Gastrocnemius medialis (tissue), 4 donors: ENCODE data around the gene PNMA8B.

Source experiments
- CTCF ChIP-seq, 5 experiments: fragments of 450-650 bp in 3 of 5; fragments of 200-600 bp in 2 of 5; sonication (generic) in 2 of 5; IDR thresholded peaks in 4 of 5; conservative IDR thresholded peaks in 1 of 5; 1 replicate in 4 of 5; 2 replicates in 1 of 5; pipeline ENCODE4 v1.5.1; 2016 to 2019; ENCODE audit warnings: antibody characterized with exemption in 5 of 5, mild to moderate bottlenecking in 3 of 5, moderate library complexity in 3 of 5
- POLR2A ChIP-seq, 2 donors: fragments of 450-650 bp; IDR thresholded peaks; one replicate each; pipeline ENCODE4 v1.6.1; 2017; ENCODE audit warnings: antibody characterized with exemption in 2 of 2, mild to moderate bottlenecking in 2 of 2, moderate library complexity in 2 of 2

GRCh38 chr19:46466536-46467196 is 29.0 kb downstream of the PNMA8B start:
- TF ChIP-seq CTCF (IDR thresholded peaks at IDR 0.05 in 4 of 5, conservative IDR thresholded peaks at IDR 0.05 in 1 of 5) (no peak), POLR2A (IDR thresholded peaks at IDR 0.05) (no peak)
